GM12878 (cell line): ENCODE results near the gene CLRN1.

ENCODE experiments used
- BHLHE40 ChIP-seq, 2 experiments: fragments of 450-650 bp in 1 of 2; IDR thresholded peaks; 2 replicates each; pipeline ENCODE4 v1.6.1; 2011 to 2017; ENCODE audit warnings: low read depth in 2 of 2, borderline replicate concordance in 1 of 2, improper control_type of control experiment in 1 of 2, low read length in 1 of 2, mild to moderate bottlenecking in 1 of 2
- CHD2 ChIP-seq: IDR thresholded peaks from 2 replicates; pipeline ENCODE4 v1.6.1; 2011; ENCODE audit warnings: low read depth, low read length, improper control_type of control experiment, borderline replicate concordance
- CTCF ChIP-seq, 3 experiments: IDR thresholded peaks in 2 of 3; conservative IDR thresholded peaks in 1 of 3; 2 replicates each; pipeline ENCODE4 v1.5.1; 2011; ENCODE audit warnings: low read depth in 3 of 3, low read length in 3 of 3, mild to moderate bottlenecking in 3 of 3, control low read depth in 2 of 3, moderate library complexity in 2 of 3, inconsistent platforms in 1 of 3, mixed read lengths in 1 of 3; ENCODE audit not compliant: control insufficient read depth in 2 of 3, insufficient read depth in 1 of 3; ENCODE audit errors: extremely low read depth in 1 of 3
- EP300 ChIP-seq, 2 experiments: fragments of 150-350 bp in 1 of 2; IDR thresholded peaks; 2 replicates each; pipeline ENCODE4 v1.6.1; 2011 to 2012; ENCODE audit warnings: low read depth in 2 of 2, low read length in 2 of 2, borderline replicate concordance in 1 of 2, improper control_type of control experiment in 1 of 2, inconsistent platforms in 1 of 2; ENCODE audit not compliant: control insufficient read depth in 1 of 2
- EZH2 ChIP-seq: IDR thresholded peaks from 2 replicates; pipeline ENCODE4 v1.6.1; 2012; ENCODE audit warnings: low read depth, mild to moderate bottlenecking, control low read depth, inconsistent platforms, low read length, borderline replicate concordance; ENCODE audit not compliant: control insufficient read depth
- JUND ChIP-seq: IDR thresholded peaks from 2 replicates; pipeline ENCODE4 v1.6.1; 2012; ENCODE audit warnings: low read depth, mild to moderate bottlenecking, low read length, improper control_type of control experiment, moderate library complexity
- MLLT1 ChIP-seq: fragments of 450-650 bp; IDR thresholded peaks from 2 replicates; pipeline ENCODE4 v1.6.1; 2016; ENCODE audit warnings: mild to moderate bottlenecking
- MYB ChIP-seq: fragments of 150-350 bp; IDR thresholded peaks from 2 replicates; pipeline ENCODE4 v1.6.1; 2014; ENCODE audit warnings: mild to moderate bottlenecking, low read depth, low read length, borderline replicate concordance
- POLR2A ChIP-seq: IDR thresholded peaks from 2 replicates; pipeline ENCODE4 v1.6.1; 2011; ENCODE audit warnings: low read depth, mild to moderate bottlenecking, low read length
- POLR2AphosphoS5 ChIP-seq: IDR thresholded peaks from 2 replicates; pipeline ENCODE4 v1.6.1; 2011; ENCODE audit warnings: mild to moderate bottlenecking, low read length, inconsistent platforms
- SUPT20H ChIP-seq: IDR thresholded peaks from 2 replicates; pipeline ENCODE4 v1.6.1; 2011; ENCODE audit warnings: low read depth, mild to moderate bottlenecking, low read length, moderate library complexity, borderline replicate concordance; ENCODE audit not compliant: control insufficient read depth
- TAF1 ChIP-seq: IDR thresholded peaks from 2 replicates; pipeline ENCODE4 v1.6.1; 2011; ENCODE audit warnings: mild to moderate bottlenecking, low read depth, low read length, borderline replicate concordance
- ZBTB33 ChIP-seq: fragments of 450-650 bp; IDR thresholded peaks from 2 replicates; pipeline ENCODE4 v1.6.1; 2017; ENCODE audit warnings: mild to moderate bottlenecking
- ZNF207 ChIP-seq: fragments of 450-650 bp; IDR thresholded peaks from 2 replicates; pipeline ENCODE4 v1.6.1; 2014; ENCODE audit warnings: antibody characterized with exemption, mild to moderate bottlenecking, borderline replicate concordance

DNA sequence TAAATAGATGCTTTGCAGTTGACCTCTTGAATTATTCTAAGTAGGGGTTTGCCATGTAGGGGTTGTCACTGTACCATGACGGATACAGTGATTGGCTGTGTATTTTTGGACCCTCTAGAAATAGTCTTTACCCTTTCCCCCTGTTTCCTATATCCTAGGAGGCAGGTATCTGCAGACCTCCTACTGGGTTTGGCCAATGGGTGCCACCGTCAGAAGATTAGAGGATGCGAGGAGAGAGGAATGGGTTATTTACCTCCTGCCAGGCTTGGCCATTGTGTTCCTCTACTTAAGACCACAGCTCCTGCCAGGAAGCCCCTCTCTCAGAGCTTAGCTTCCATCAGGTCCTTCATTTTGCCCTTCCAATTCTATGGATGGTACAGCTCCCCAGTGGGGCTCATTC lies 40.2 kb upstream of the CLRN1 start:
- no peak for TF ChIP-seq POLR2A
- no peak for TF ChIP-seq POLR2AphosphoS5
- TF ChIP-seq MLLT1: no peak
- TF ChIP-seq CTCF (IDR thresholded peaks at IDR 0.05 in 2 of 3, conservative IDR thresholded peaks at IDR 0.05 in 1 of 3; ENCODE audit: control insufficient read depth in 2 of 3, extremely low read depth in 1 of 3, insufficient read depth in 1 of 3, low read depth in 3 of 3, low read length in 3 of 3): no peak
- TF ChIP-seq BHLHE40 (IDR thresholded peaks at IDR 0.05; ENCODE audit: borderline replicate concordance in 1 of 2, low read depth in 2 of 2, low read length in 1 of 2): no peak
- no peak for TF ChIP-seq ZBTB33
- no peak for TF ChIP-seq MYB
- TF ChIP-seq TAF1: no peak
- no peak for TF ChIP-seq CHD2
- no peak for TF ChIP-seq JUND
- no peak for TF ChIP-seq EP300 (IDR thresholded peaks at IDR 0.05; ENCODE audit: borderline replicate concordance in 1 of 2, control insufficient read depth in 1 of 2, low read depth in 2 of 2, low read length in 2 of 2)
- no peak for TF ChIP-seq SUPT20H
- no peak for TF ChIP-seq ZNF207
- TF ChIP-seq EZH2: no peak
